Neural cell (in vitro differentiated cells): ENCODE measurements around the gene PTPN5. TPM values are rescaled to one million over a fixed set of nuclear protein-coding genes. Genes with fewer than 3 reads are reported as not detected.

Experiments
- H2AFZ ChIP-seq: fragments of 200-600, 300-800 bp; sonication (generic), shearing (Covaris generic); 2 replicates; pipeline ENCODE4 v1.6.0; 2014; ENCODE audit warnings: low read depth, mild to moderate bottlenecking, antibody characterized with exemption, low read length, moderate library complexity
- H3F3A ChIP-seq: fragments of 200-600 bp; shearing (Covaris generic); 2 replicates; pipeline ENCODE4 v1.6.1; 2016; ENCODE audit warnings: mild to moderate bottlenecking, moderate library complexity, mixed read lengths, antibody characterized with exemption, low read length; ENCODE audit not compliant: insufficient read depth, poor library complexity, severe bottlenecking
- H3K27ac ChIP-seq: fragments of 200-600, 300-800 bp; sonication (generic), shearing (Covaris generic); 2 replicates; pipeline ENCODE4 v1.5.1; 2014; ENCODE audit warnings: mild to moderate bottlenecking, low read length, moderate library complexity
- H3K27me3 ChIP-seq: fragments of 300-800, 200-600 bp; sonication (generic), shearing (Covaris generic); 2 replicates; pipeline ENCODE4 v1.6.0; 2014; ENCODE audit warnings: mild to moderate bottlenecking, low read depth, low read length, moderate library complexity; ENCODE audit not compliant: insufficient read depth
- H3K36me3 ChIP-seq: fragments of 300-800, 200-600 bp; sonication (generic), shearing (Covaris generic); 2 replicates; pipeline ENCODE4 v1.5.1; 2014; ENCODE audit warnings: mild to moderate bottlenecking, antibody characterized with exemption, low read length, moderate library complexity; ENCODE audit not compliant: insufficient read depth
- H3K4me2 ChIP-seq: fragments of 300-800, 200-600 bp; sonication (generic), shearing (Covaris generic); 2 replicates; pipeline ENCODE4 v1.6.0; 2014; ENCODE audit warnings: mild to moderate bottlenecking, low read length
- H3K4me3 ChIP-seq: fragments of 300-800, 200-600 bp; sonication (generic), shearing (Covaris generic); 2 replicates; pipeline ENCODE4 v1.5.1; 2014; ENCODE audit warnings: mild to moderate bottlenecking, low read length, moderate library complexity
- H3K79me2 ChIP-seq: fragments of 200-600 bp; shearing (Covaris generic); replicated peaks from 2 replicates; pipeline ENCODE4 v1.6.0; 2014; ENCODE audit warnings: mild to moderate bottlenecking, low read length, moderate library complexity; ENCODE audit not compliant: insufficient read depth
- H3K9ac ChIP-seq: fragments of 300-800, 200-600 bp; sonication (generic), shearing (Covaris generic); 2 replicates; pipeline ENCODE4 v1.6.1; 2016; ENCODE audit warnings: mild to moderate bottlenecking, low read length, mixed read lengths
- H3K9me2 ChIP-seq: fragments of 200-600 bp; shearing (Covaris generic); 2 replicates; pipeline ENCODE4 v1.6.1; 2016; ENCODE audit warnings: mild to moderate bottlenecking, low read length, mixed read lengths; ENCODE audit not compliant: insufficient read depth
- H3K9me3 ChIP-seq: fragments of 200-600, 300-800 bp; sonication (generic), shearing (Covaris generic); 2 replicates; pipeline ENCODE4 v1.6.1; 2016; ENCODE audit warnings: mild to moderate bottlenecking, mixed run types, low read length, moderate library complexity, mixed read lengths
- H4K20me1 ChIP-seq: fragments of 200-600 bp; shearing (Covaris generic); 2 replicates; pipeline ENCODE4 v1.6.1; 2016; ENCODE audit warnings: mild to moderate bottlenecking, mixed run types; ENCODE audit not compliant: insufficient read depth
- EP300 ChIP-seq: fragments of 450-650 bp; conservative IDR thresholded peaks from 2 replicates; pipeline ENCODE4 v1.6.1; 2014; ENCODE audit warnings: antibody characterized with exemption, mild to moderate bottlenecking, moderate library complexity; ENCODE audit not compliant: poor library complexity, severe bottlenecking
- EZH2 ChIP-seq: fragments of 200-600, 300-800 bp; shearing (Covaris generic), sonication (generic); IDR thresholded peaks from 2 replicates; pipeline ENCODE4 v1.6.1; 2014; ENCODE audit warnings: antibody characterized with exemption, low read length, borderline replicate concordance, mild to moderate bottlenecking; ENCODE audit not compliant: insufficient read depth, poor library complexity, severe bottlenecking
- MXI1 ChIP-seq: fragments of 450-650 bp; conservative IDR thresholded peaks from 2 replicates; pipeline ENCODE4 v1.6.1; 2014; ENCODE audit warnings: antibody characterized with exemption, mild to moderate bottlenecking; ENCODE audit not compliant: poor library complexity, severe bottlenecking
- POLR2AphosphoS5 ChIP-seq: IDR thresholded peaks from 2 replicates; pipeline ENCODE4 v1.6.1; 2012
- RAD21 ChIP-seq: fragments of 450-650 bp; conservative IDR thresholded peaks from 2 replicates; pipeline ENCODE4 v1.6.1; 2014; ENCODE audit warnings: antibody characterized with exemption, mild to moderate bottlenecking, moderate library complexity
- REST ChIP-seq: IDR thresholded peaks from 2 replicates; pipeline ENCODE4 v1.6.1; 2012; ENCODE audit warnings: borderline replicate concordance
- SMC3 ChIP-seq: fragments of 450-650 bp; conservative IDR thresholded peaks from 2 replicates; pipeline ENCODE4 v1.6.1; 2014; ENCODE audit warnings: antibody characterized with exemption, mild to moderate bottlenecking, moderate library complexity; ENCODE audit not compliant: poor library complexity
- TAF1 ChIP-seq: IDR thresholded peaks from 2 replicates; pipeline ENCODE4 v1.6.1; 2012; ENCODE audit warnings: low read depth
- polyA plus RNA-seq: library from polyadenylated mRNA; depleted of rRNA; stranded (reverse); fragments of >200 nt; gene quantifications from 2 replicates; pipeline ENCODE4 v1.2.3, GENCODE V29; 2014
- TF ChIP-seq, protein P1 (sequence below): fragments of 450-650 bp; IDR thresholded peaks from 2 replicates; pipeline ENCODE4 v1.5.1; 2014; ENCODE audit warnings: antibody characterized with exemption, mild to moderate bottlenecking, moderate library complexity; ENCODE audit not compliant: poor library complexity, severe bottlenecking

Gene PTPN5
- polyA plus RNA-seq, 1 donor from 2014 or later = 122 TPM

DNA sequence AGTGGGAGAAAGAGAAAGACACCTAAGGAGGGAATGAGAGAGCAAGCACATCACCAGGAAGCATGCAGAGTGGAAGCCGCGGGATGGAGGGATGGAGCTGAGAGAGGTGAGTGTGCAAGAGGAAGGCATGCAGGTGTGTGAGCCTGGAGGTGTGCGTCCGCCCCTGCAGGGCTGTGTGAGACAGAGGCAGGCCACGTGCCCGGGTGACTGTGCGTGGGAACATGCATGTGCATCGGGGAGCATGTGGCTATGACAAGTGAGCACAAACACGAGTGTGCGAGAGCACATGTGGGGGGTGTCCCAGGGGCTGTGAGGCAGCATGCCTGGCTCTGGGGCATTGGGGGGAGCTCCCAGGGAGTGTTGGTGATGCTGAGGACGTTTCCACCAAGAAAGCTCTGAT is 29.9 kb downstream of the PTPN5 start:
- H3K27me3 ChIP-seq = no peaks in the 10 kb centered on the region
- H3K27ac ChIP-seq = no peak overlapping the region
- no peak for TF ChIP-seq EP300
- TF ChIP-seq, protein P1, sequence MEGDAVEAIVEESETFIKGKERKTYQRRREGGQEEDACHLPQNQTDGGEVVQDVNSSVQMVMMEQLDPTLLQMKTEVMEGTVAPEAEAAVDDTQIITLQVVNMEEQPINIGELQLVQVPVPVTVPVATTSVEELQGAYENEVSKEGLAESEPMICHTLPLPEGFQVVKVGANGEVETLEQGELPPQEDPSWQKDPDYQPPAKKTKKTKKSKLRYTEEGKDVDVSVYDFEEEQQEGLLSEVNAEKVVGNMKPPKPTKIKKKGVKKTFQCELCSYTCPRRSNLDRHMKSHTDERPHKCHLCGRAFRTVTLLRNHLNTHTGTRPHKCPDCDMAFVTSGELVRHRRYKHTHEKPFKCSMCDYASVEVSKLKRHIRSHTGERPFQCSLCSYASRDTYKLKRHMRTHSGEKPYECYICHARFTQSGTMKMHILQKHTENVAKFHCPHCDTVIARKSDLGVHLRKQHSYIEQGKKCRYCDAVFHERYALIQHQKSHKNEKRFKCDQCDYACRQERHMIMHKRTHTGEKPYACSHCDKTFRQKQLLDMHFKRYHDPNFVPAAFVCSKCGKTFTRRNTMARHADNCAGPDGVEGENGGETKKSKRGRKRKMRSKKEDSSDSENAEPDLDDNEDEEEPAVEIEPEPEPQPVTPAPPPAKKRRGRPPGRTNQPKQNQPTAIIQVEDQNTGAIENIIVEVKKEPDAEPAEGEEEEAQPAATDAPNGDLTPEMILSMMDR = no peak
- no peak for TF ChIP-seq POLR2AphosphoS5
- TF ChIP-seq REST = no peak
- no peak for TF ChIP-seq MXI1
- TF ChIP-seq SMC3 = no peak
- no peak for TF ChIP-seq EZH2
- TF ChIP-seq TAF1 = no peak
- no peak for TF ChIP-seq RAD21

DNA sequence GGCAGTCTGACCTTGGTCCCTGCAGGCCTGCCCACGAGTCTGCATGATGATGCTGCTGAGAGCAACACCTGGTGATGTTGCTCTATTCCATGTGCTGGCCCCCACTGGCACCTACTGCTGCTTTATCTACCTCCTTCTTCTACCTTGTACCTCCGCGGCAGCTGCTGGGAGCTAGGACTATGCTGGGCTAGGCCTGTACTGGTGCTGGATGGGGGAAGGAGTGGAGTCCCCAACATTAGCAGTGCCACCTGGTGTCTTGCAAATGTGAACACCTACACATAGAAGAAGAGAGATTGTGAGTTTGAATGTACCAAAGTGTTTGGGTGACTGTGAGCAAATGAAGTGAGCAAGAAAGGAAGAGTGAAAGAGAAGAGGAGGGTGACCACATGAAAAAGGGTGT is 30.5 kb downstream of the PTPN5 start:
- no peaks in the 10 kb centered on the region for H3K79me2 ChIP-seq
- no peak overlapping the region for H3K9ac ChIP-seq
- peaks cover 15% of the 10 kb centered on the region for H3K36me3 ChIP-seq
- TF ChIP-seq, protein P1 = no peak
- TF ChIP-seq EP300 = no peak
- no peak for TF ChIP-seq SMC3
- TF ChIP-seq RAD21 = no peak
- no peak for TF ChIP-seq EZH2
- no peak for TF ChIP-seq TAF1
- TF ChIP-seq REST = no peak
- no peak for TF ChIP-seq POLR2AphosphoS5
- no peak for TF ChIP-seq MXI1
- no peaks in the 10 kb centered on the region for H4K20me1 ChIP-seq
- H3K4me3 ChIP-seq = no peak overlapping the region
- no peak overlapping the region for H2AFZ ChIP-seq
- no peaks in the 10 kb centered on the region for H3K9me3 ChIP-seq
- no peaks in the 10 kb centered on the region for H3K9me2 ChIP-seq
- H3K27me3 ChIP-seq = no peaks in the 10 kb centered on the region
- no peaks in the 10 kb centered on the region for H3F3A ChIP-seq
- no peak overlapping the region for H3K4me2 ChIP-seq
- H3K27ac ChIP-seq = no peak overlapping the region

More for the DNA sequence above, 29.9 kb downstream of the PTPN5 start:
- Histone ChIP-seq H3K9me3 (no peaks in the 10 kb centered on the region), H3K36me3 (peaks cover 15% of the 10 kb centered on the region), H3F3A (no peaks in the 10 kb centered on the region), H3K4me3 (no peak overlapping the region), H2AFZ (no peak overlapping the region), H3K9ac (no peak overlapping the region), H4K20me1 (no peaks in the 10 kb centered on the region), H3K79me2 (no peaks in the 10 kb centered on the region), H3K4me2 (no peak overlapping the region), H3K9me2 (no peaks in the 10 kb centered on the region)
